GM12892 (cell line): Measurements from ENCODE around the gene SLCO2B1.

Source experiments
- DNase-seq: peaks from one replicate; pipeline ENCODE4 v3.0.0; 2011; ENCODE audit not compliant: insufficient read length
- FAIRE-seq: peaks from 2 replicates; lab custom pipeline; 2011; peaks lifted over from hg19 to GRCh38; lab: Jason Lieb, UNC
- POLR2A ChIP-seq: IDR thresholded peaks from 2 replicates; pipeline ENCODE4 v1.6.1; 2011; ENCODE audit warnings: low read depth, low read length, control low read depth
- POLR2AphosphoS5 ChIP-seq: IDR thresholded peaks from 2 replicates; pipeline ENCODE4 v1.6.1; 2011; ENCODE audit warnings: low read depth, low read length, control low read depth
- TAF1 ChIP-seq: IDR thresholded peaks from 2 replicates; pipeline ENCODE4 v1.6.1; 2011; ENCODE audit warnings: low read depth, mild to moderate bottlenecking, control low read depth, low read length, borderline replicate concordance

The SLCO2B1 gene

DNA sequence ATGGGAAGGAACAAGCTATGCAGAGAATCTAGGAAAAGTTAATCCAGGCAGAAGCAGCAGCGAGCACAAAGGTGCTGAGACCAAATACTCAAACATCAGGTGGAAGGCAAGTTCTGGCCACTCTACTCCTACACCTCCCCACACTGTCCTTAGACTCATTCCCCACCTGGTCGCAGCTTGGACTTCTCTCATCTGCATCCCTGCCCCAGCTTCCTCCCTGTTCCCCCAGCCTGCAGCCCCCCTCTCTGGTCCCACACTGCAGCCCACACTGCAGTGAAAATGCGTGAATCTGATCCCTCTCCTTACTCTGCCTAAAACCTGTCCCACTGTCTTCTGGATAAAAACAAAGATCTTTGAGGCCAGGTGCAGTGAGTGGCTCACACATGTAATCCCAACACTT lies 98.8 kb downstream of the SLCO2B1 start:
- no peak for FAIRE-seq
- TF ChIP-seq POLR2AphosphoS5, result no peak
- TF ChIP-seq POLR2A, result no peak
- TF ChIP-seq TAF1, result no peak

DNA sequence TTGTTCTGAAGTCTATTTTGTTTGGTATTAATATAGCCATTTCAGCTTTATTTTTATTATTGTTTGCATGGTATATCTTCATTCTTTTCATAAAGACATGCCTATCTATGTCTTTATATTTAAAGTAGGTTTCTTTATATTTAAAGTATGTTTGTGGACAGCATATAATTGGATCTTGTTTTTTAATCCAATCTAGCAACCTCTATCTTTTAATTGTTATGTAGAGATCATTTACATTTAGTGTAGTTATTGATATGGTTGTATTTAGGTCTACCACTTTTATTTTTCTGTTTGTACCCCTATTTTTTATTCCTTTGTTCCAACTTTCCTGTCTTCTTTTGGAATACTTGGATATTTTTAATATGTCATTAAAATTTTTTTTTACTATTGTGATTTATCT lies 103.4 kb downstream of the SLCO2B1 start:
- no peak for TF ChIP-seq POLR2A
- TF ChIP-seq POLR2AphosphoS5, result no peak
- no peak for FAIRE-seq
- no peak for DNase-seq

More for the DNA sequence above, 98.8 kb downstream of the SLCO2B1 start:
- DNase-seq, result no peak
